Measurements from ENCODE around the gene PARP16.
"Not testable (repeated sequence)": the region's sequence is repeated elsewhere in the genome, so short reads cannot be mapped to it uniquely, and the experiment has no call there.

Gene PARP16

DNA sequence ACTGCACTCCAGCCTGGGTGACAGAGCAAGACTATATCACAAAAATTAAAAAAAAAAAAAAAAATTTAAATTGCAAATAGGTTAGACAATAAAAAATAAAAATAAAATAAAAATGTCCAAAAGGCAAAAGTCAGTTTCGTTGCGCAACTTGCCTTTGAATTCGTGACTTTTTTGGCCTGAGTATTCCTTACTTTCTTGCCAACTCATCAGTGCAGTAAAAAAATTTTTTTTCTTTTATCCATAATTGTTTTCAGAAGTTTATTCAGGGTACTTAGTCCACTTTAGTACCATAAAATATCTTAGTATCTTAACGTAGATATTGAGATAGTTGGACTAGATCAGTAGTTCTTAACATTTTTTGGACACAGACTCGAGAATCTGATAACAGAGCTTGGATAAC is 53.0 kb downstream of the PARP16 start:
- DNase-seq (ENCODE audit: low read depth): no peak

DNA sequence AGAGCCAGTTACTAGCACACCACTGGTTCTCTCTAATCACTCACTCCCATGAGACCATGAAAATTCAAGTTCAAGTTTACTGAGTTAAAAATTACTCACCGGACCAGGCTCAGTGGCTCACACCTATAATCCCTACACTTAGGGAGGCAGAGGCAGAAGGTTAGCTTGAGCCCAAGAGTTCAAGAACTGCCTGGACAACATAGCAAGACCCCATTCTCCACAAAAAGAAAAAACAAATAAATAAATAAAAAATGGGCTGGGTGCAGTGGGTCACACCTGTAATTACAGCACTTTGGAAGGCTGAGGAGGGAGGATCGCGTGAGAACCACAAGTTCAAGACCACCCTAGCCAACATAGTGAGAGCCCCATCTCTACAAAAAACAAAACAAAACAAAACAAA is 54.2 kb downstream of the PARP16 start:
- DNase-seq (ENCODE audit: low read depth): no peak

DNA sequence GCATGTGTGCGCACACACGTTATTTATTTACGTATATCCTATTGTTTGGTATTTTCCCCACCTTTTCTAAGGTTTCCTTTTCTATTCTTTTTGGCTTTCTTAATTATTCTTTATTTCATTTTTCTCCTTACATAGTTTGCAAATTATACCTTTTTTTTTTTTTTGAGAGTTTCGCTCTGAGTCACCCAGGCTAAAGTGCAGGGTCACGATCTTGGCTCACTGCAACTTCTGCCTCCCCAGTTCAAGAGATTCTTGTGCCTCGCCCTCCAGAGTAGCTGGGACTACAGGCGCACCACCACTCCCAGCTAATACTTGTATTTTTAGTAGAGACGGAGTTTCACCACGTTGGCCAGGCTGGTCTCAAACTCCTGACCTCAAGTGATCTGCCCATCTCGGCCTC is 55.4 kb downstream of the PARP16 start:
- no peak for DNase-seq (ENCODE audit: low read depth)

DNA sequence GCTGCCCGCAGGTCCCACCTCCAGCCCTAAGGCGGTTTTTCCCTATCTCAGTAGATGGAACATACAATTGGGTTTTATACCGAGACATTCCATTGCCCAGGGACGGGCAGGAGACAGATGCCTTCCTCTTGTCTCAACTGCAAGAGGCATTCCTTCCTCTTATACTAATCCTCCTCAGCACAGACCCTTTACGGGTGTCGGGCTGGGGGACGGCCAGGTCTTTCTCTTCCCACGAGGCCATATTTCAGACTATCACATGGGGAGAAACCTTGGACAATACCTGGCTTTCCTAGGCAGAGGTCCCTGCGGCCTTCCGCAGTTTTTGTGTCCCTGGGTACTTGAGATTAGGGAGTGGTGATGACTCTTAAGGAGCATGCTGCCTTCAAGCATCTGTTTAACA is 59.8 kb downstream of the PARP16 start:
- DNase-seq (ENCODE audit: low read depth): not testable (repeated sequence)

DNA sequence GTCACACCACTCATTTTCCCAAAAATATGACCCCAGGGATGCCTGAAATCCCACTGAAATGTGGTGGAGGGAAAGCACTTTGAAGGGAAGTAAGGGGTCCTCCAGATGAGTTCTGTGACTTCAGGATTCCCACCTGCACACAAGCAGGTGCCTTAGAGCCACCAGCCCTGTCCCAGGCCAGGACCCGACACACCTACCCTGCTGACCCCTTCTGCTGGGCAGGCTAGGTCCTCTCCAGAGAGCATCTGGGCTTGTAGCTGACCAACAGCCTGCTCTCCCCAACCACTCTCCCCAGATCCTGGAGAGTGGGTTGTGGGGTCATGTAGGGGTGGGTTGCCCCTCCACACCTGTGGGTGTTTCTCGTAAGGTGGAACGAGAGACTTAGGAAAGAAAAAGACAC is 60.5 kb downstream of the PARP16 start:
- no peak for DNase-seq (ENCODE audit: low read depth)

DNA sequence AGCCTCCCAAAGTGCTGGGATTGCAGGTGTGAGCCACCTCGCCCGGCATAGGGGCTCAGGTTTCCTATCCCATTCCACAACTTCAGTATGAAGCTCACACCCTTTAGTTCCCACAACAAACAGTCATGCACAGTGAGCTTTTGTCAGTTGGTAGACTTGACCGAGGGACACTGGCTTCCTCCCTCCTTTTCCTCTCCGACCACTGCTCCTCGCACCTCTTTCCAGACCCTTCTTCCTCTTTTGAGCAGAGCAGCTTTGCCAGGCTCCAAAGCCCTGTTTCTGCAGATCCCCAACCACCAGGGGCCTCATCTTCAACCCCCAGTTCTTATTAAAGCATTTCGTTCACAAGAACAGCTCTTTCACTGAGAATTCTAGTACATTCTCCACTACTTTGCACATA is 62.7 kb downstream of the PARP16 start:
- DNase-seq (ENCODE audit: low read depth): no peak

DNA sequence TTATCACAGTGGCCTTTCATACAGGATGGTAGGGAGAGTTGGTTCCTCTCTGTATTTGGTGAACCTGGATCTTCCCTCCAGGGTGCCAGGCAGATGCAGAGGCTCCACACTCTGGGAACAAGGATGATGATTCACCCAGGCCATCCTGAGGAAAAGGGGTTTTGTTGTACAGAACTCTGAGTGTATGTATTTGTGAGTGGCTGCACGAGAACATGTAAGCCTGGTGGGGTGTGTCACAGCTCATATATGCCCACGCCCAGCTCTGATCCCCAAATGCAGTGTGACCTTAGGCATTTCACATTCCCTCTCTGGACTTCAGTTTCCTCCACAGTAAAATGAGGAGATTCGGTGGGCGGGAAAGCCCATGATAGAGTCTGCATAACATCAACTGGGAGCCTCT is 63.8 kb downstream of the PARP16 start:
- DNase-seq (ENCODE audit: low read depth): no peak

DNA sequence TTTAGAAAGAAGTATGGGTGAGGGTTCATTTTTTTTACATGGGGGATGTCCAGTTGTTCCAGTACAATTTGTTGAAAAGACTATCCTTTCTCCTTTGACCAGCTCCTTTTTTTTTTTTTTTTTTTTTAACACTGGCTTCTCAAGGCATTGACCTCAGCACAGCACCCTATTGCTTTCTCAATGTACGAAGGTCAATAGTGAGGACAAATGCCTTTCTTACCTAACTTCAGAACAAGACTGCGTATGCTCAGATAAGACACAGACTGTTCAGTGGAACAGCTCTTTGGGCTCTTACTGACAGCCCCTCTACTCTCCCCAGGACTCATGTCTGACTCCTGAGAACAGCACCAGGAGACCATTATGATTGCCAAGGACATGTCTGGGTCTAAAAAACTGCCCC is 65.0 kb downstream of the PARP16 start:
- no peak for DNase-seq (ENCODE audit: low read depth)

DNA sequence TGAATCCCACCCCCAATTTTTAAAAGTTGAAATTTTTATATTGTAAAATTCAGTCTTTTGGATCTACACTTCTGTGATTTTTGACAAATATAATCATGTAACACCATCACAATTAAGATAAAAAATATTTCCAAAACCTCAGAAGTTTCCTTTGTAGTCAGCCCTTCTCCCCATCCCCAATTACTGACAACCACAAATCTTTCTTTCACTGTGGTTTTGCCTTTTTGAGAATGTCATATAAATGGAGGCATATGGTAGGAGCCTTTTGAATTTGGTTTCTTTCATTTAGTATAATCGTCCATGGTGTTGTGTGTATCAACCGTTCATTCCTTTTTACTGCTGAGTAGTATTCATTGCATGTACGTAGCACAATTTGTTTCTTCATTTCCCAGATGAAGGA is 67.5 kb downstream of the PARP16 start:
- DNase-seq (ENCODE audit: low read depth): no peak

DNA sequence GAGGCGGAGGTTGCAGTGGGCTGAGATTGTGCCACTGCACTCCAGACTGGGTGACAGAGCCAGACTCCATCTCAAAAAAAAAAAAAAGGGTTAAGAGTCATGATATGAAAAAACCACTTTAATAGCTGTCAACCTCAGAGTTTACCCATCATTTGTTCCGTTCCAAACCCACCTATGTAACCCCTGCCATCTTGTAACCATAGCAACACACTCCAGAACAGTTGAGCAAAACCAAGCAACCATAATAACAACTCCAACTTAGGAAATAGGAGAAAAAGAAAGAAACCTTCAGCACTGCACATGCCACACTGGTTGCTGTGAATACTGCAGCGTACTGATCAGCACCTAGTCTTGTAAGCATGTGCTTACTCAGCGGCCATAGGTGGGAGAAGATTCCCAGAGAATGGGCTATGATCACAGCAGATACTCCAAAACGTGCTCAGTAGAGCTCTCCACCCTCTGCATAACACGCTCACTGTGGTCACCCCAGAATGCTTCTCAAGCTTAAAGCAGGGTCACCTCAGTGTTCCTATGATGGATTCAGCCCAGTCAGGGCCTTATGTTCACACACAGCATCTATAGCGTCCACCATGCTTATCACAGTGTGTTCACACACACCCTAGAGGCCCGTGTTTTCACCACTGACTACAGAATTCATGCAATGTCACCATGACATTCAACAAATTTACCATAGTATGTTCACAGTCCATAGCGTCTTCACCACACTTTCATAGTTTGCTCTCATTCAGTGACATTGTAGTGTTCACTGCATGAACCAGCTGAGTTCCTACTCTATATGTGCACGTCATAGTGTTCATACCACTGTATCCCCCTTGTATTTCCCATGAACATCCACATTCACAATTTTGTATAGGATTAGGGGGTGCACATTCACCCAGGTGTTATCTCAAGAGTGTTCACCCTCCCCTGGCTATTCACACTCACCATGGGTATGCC is 68.9 kb downstream of the PARP16 start:
- no peak for DNase-seq (ENCODE audit: low read depth)

DNA sequence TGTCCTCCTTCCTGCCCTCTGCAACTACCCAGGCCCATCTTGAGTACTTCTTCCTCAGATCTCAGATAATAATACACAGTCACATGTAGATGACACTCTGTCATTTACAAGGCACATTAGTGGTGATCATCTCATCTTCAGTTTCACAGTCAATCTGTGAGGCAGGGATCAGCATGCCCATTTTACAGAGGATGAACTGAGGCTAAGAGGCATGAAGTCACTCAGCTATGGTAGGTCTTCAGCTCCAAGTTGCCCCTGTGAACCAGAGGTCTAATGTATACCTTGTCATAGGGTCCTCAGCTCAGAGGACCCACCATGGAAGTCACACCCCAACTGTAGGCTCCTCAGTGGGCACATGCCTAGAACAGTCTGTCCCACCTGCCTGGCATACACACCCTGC is 71.2 kb downstream of the PARP16 start:
- DNase-seq (ENCODE audit: low read depth): no peak

DNA sequence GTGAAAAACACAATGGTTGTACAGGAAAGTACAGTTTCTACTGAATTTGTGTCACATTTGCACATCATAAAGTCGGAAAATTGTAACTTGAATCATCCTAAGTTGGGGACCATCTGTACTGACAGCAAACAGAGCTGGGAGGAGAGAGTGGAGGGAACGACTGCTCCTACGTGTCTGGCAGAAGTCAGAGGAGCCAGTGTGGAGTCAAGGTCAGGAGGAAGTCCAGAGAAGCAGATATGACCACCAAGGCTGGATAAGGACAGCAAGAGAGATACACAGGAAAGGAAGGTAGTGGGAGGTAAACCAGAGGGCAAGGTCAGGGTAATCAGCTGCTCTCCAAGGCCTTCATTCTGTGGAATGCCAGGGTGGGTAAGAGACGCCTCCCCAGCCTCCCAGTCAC is 72.7 kb downstream of the PARP16 start:
- no peak for DNase-seq (ENCODE audit: low read depth)

DNA sequence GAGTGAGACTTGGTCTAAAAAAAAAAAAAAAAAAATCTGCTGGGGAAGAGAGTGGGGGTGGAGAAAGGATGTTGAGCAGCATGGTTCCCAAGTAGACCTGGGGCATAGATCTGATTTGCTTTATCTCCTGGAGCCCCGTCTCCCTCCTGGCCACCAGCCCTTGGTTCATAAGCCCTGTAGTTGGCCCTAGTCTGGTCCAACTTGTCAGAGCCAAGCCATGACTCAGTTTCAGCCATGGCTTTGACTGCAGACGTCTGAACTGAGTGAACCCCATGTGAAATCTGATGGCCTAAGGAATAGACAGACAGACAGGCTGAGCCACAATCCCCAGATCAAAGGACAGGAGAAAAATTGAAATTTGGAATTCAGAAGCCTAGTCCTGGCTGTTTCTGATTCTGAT is 73.4 kb downstream of the PARP16 start:
- DNase-seq (ENCODE audit: low read depth): no peak

DNA sequence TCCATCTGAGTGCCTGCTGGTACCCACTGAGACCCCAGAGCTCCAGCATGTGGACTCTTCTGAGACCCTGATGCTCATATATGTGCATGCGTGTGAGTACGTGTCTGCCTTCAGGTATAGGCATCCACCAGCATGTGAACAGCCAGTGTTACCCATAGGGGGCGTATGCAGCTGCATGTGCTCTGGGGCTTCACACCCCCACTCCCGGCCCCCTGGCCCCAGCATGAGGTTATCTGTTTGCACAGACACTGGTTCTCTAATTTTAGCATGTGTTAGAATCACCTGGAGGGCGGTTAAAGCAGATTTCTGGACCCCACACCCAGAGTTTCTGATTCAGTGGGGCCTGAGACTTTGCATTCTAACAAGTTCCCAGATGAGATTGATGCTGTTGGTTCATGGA is 74.6 kb downstream of the PARP16 start:
- no peak for DNase-seq (ENCODE audit: low read depth)

DNA sequence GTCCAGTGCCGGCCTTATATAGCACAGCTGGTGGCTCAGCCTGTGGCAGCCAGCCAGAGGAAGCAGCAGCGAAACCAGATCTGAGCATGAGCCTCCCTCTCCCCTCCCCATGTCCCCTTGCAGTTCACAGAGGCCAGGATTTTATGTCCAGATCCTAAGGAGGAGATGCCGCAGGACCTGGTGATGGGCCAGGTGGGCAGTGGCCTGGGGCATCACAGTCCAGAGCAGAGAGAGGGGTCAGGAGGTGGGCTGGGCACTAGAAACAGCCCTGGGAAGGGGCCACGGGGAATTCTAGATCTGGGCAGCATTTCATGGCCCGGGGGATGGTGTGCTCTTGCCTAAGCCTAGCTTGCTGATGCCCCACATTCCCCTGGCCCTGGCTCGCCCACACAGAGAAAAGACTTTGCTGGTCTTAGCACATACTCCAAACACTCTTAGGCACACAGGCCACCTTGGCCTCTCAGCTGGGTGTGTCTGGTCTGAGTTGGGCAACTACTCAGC is 75.2 kb downstream of the PARP16 start:
- DNase-seq (ENCODE audit: low read depth): no peak

DNA sequence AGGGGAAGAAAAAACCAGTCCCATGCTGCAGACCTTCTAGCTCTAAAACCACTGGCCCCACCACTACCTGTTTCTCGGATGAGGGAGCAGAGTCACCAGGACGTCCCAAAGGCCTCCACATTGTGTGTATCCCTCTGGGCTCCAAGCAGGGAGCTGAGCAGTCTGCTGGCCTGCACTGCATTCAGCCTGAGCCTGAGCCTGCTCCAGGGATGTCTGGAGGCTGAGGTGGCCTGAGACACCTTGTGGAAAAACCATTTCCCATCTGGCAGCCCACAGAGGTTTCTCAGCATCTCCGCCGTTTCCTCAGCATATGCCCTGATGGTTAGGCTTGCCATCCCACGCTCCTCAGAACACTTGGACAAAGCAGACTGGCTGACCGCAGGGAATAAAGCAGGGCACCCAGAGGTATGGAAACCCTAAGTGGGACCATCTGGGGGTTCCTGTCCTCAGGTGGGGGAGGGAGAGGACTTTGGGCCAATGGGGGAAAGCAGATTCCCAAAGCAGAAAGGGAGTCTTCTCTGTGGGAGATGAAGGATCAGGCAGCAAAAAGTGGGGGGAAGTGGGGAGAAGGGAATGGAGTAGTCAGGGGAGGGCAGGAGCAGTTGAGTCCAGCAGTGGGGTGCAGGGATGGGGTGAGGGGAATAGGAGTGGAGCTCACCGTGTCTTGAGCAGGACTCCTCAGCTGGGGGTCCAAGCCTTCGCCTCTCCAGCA is 75.8 kb downstream of the PARP16 start, which contains the start of gene CILP:
TSS of gene CILP (minus strand) at position 704 of the 712 bp plus-strand sequence. CDS start 1,718 bp downstream, outside the sequence.
- no peak for DNase-seq (ENCODE audit: low read depth)

DNA sequence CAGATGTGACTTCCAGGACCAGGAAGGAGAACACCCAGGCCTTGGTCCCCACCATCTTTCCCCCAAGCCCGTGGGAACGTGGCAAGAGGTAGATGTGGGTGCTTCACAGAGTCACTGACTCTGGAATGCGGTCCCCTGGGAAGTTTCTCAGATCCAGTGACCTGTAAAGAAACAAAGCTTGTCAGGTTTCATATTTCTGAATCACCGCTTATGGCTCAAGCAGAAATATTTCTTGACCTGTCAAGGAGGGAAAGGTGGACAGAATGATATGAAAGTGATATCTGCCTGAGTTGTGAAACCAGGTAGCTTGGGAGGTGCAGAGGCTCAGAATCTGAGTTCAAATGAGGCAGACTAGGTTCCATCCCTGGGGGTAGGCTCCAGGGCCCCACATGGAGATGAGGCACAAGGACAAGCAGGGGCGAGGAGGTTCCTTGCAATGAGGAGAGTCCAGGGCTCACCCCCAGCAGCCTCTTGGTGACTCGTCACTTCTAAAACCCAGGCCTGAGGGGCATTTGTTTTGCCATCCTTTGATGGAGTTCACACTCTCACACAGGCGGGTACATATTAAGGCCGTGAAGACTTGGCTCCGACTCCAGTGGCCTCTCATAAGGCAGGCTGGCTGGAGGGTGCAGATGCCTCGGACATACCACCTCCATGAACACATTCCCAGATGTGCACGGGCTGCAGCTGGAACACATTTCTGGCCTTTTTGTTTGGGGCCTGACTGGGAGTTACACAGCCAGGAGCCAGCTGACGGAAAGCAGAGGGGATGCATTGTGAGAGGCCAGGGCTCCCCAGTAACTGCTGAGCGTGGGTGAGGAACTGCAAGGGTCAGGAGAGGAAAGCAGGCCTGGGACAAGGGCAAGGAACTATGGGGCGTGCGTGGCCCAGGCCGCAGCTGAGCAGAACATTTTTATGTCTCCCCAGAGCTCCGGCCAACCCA is 76.7 kb downstream of the PARP16 start:
- DNase-seq (ENCODE audit: low read depth): no peak

DNA sequence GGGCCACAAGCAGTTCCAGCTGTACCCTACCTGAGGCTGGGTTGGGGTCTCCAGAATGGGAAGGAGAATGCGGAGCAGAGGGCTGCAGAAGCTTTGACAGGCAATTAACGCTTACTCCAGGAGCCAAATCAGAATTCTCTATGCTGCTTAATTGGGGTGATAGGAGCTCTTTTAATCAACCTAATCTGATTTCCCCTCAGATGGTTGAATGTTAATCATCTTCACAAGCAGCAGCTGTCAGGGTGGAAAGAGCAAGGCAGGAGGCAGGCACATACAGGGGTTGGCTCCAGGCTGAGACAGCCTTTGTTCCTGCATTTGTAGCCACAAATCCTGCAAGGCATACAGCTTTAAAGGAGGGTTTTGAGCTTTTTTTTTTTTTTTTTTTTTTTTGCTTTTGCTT is 78.0 kb downstream of the PARP16 start:
- no peak for DNase-seq (ENCODE audit: low read depth)

Data from HS-5 (cell line).